ENCODE measurements around the gene CCNF.
"Not testable (repeated sequence)": the region's sequence is repeated elsewhere in the genome, so short reads cannot be mapped to it uniquely, and the experiment has no call there.

CCNF gene

DNA sequence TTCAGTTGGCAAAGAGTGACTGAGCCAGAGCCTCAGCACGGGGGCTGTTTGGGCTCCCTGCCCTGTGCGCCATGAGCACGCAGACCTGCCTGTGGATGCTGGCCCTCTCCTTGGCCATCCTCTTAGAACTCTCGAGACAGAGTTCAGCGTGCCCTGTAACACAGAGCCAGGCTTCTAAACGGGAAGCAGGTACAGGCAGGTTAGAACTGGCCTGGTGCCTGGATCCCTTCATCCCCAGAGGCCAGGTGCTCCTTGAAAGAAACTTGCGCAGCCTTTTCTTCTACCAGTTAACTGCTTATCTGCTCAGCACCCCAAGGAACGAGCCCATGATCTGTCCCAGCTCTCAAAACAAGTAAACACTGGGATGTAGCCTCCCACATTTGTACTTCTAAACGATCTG, 6.9 kb downstream of the CCNF start:
- H3K4me3 ChIP-seq (replicated peaks in 1 of 2; ENCODE audit: low read depth in 2 of 2, low read length in 2 of 2), result no peak overlapping the region
- DNase-seq (ENCODE audit: low read depth in 2 of 2), result no peak
- TF ChIP-seq, protein P1, sequence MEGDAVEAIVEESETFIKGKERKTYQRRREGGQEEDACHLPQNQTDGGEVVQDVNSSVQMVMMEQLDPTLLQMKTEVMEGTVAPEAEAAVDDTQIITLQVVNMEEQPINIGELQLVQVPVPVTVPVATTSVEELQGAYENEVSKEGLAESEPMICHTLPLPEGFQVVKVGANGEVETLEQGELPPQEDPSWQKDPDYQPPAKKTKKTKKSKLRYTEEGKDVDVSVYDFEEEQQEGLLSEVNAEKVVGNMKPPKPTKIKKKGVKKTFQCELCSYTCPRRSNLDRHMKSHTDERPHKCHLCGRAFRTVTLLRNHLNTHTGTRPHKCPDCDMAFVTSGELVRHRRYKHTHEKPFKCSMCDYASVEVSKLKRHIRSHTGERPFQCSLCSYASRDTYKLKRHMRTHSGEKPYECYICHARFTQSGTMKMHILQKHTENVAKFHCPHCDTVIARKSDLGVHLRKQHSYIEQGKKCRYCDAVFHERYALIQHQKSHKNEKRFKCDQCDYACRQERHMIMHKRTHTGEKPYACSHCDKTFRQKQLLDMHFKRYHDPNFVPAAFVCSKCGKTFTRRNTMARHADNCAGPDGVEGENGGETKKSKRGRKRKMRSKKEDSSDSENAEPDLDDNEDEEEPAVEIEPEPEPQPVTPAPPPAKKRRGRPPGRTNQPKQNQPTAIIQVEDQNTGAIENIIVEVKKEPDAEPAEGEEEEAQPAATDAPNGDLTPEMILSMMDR (IDR thresholded peaks at IDR 0.05; ENCODE audit: low read depth, low read length), result no peak

DNA sequence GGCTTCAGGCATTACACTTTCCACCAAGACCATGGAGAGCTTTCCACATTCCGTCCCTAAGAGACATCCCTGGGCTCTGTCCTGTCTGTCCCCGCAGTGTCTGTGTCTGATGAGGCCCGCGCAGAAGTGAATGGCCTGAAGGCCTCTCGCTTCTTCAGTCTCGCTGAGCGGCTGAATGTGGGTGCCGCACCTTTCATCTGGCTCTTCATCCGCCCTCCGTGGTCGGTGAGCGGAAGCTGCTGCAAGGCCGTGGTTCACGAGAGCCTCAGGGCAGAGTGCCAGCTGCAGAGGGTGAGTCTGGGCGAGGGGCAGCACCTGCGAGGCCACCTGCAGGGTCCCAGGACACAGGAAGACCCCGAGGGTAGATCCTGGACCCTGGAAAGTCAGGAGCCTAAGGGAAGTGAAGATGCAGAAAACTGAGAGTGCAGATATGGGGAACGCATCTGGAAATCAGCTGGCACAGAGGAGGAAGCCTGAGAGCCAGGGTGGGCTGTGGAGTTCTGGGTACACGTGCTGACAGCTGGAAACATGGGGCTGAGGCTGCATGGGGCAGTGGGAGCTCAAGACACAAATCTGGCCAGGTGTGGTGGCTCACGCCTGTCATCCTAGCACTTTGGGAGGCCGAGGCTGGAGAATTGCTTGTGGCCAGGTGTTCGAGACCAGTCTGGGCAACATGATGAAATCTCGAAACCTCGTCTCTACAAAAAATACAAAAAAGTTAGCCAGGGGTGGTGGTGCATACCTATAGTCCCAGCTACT, 8.0 kb downstream of the CCNF start:
- TF ChIP-seq, protein P1 (IDR thresholded peaks at IDR 0.05; ENCODE audit: low read depth, low read length), result no peak
- DNase-seq (ENCODE audit: low read depth in 2 of 2), result no peak
- H3K4me3 ChIP-seq (replicated peaks in 1 of 2; ENCODE audit: low read depth in 2 of 2, low read length in 2 of 2), result no peak overlapping the region

DNA sequence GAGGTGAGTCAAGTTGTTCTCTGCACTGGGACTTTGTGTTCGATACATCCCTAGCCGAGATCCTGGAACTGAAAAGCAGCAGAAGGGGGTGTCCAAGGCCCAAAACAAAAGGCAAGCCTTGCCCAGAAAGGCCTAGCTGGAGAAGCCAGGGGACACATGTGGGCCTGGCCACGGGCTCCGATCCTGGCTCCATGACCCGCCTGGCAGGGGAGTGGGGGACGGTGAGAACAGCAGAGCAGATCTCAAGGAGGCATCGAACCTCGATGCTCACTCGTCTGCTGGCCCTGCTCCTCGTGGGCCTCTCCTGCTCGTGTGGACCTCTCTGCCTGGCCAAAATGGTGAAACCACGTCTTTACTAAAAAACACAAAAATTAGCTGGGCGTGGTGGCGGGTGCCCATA, 8.9 kb downstream of the CCNF start:
- no peak overlapping the region for H3K4me3 ChIP-seq (replicated peaks in 1 of 2; ENCODE audit: low read depth in 2 of 2, low read length in 2 of 2)
- TF ChIP-seq, protein P1 (IDR thresholded peaks at IDR 0.05; ENCODE audit: low read depth, low read length), result no peak
- no peak for DNase-seq (ENCODE audit: low read depth in 2 of 2)

DNA sequence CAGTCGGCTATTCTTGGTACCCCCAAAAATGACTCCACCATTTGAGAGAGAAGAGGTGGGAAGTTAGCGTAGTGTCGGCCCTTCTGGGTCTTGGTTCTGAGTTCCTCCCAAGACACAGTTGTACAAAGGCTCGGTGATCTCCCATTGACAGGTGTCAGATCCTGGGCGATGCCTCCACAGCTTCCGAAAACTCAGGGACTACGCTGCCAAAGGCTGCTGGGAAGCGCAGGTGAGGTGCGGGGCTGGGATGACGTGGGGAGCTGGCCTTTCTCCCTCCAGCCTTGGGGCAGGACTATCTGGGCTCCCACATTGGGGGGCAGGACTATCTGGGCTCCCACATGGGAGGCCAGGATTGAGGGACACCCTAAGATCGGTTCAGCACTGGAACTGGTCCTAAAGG, 10.4 kb downstream of the CCNF start:
- TF ChIP-seq, protein P1 (IDR thresholded peaks at IDR 0.05; ENCODE audit: low read depth, low read length), result no peak
- DNase-seq (ENCODE audit: low read depth in 2 of 2), result no peak
- no peak overlapping the region for H3K4me3 ChIP-seq (replicated peaks in 1 of 2; ENCODE audit: low read depth in 2 of 2, low read length in 2 of 2)

DNA sequence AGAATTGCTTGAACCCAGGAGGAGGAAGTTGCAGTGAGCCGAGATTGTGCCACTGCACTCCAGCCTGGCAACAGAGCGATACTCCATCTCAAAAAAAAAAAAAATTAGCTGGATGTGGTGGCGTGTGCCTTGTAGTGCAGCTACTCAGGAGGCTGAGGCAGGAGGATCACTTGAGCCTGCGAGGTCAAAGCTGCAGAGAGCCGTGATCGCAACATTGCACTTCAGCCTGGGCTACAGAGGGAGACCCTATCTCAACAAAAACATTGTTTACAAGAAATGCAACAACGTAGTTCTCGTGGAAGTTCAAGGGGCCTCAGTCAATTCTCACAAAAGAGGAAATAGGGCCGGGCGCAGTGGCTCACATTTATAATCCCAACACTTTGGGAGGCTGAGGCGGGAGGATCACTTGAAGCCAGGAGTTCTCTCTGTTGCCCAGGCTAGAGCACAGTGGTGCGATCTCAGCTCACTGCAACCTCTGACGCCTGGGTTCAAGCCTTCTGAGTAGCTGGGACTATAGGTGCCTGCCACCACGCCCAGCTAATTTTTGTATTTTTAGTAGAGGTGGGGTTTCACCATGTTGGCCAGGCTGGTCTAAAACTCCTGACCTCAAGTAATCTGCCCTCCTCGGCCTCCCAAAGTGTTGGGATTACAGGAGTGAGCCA, 12.0 kb downstream of the CCNF start:
- H3K4me3 ChIP-seq (replicated peaks in 1 of 2; ENCODE audit: low read depth in 2 of 2, low read length in 2 of 2); DNase-seq (ENCODE audit: low read depth in 2 of 2): not testable (repeated sequence)

DNA sequence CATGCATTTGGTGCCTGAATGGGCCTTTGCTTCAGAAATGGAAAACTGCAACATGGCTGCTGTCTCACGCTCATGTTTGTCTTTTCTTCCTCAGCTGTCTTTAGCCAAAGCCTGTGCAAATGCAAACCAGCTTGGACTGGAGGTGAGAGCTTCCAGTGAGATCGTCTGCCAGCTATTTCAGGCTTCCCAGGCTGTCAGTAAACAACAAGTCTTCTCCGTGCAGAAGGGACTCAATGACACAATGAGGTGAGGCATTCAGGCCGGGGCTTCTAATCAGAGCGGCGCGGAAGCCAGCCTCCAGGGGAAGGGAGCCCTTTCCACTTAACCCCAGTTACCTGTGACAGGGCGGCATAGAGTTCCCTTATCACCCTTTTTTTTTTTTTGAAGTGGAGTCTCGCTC, 14.3 kb downstream of the CCNF start:
- no peak overlapping the region for H3K4me3 ChIP-seq (replicated peaks in 1 of 2; ENCODE audit: low read depth in 2 of 2, low read length in 2 of 2)
- DNase-seq (ENCODE audit: low read depth in 2 of 2), result no peak
- TF ChIP-seq, protein P1 (IDR thresholded peaks at IDR 0.05; ENCODE audit: low read depth, low read length), result no peak

DNA sequence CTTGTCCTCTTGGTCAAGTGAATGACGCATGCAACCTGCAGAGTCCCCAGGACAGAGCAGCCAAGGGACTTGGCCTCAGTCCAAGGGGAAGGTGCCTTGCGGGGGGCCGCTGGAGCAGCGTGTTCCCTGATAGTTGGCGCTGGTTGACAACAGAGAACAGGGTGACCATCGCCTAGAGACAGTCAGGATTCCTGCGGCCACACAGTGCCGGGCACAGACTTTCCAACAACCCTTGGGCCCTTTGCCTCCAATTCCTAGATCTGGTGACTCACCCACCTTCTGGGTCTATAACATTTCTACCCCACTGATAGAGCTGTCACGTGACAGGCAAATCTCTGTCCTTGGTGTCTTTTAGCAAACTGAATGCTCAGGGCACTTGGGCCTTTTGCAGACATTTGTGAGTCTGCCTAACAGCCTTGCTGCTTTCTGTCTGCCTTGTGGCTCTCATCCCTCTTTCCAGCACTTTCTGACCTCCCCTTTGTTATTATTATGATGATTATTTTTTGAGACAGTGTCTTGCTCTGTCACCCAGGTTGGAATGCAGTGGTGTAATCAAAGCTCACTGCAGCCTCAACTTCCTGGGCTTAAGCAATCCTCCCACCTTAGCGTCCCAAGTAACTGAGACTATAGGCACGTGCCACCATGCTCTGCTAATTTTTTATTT, 18.8 kb downstream of the CCNF start:
- peak in 1 of 2 donors; percentile 71 for DNase-seq (ENCODE audit: low read depth in 2 of 2)
- no peak overlapping the region for H3K4me3 ChIP-seq (replicated peaks in 1 of 2; ENCODE audit: low read depth in 2 of 2, low read length in 2 of 2)
- TF ChIP-seq, protein P1 (IDR thresholded peaks at IDR 0.05; ENCODE audit: low read depth, low read length), result no peak
